HCT116 (cell line): ENCODE data around the gene PCSK6.

ENCODE experiments used
- EZH2 ChIP-seq: fragments of 200-600 bp; sonication (generic); IDR thresholded peaks from 2 replicates; pipeline ENCODE4 v1.6.1; 2017; ENCODE audit warnings: antibody characterized with exemption, mixed run types
- POLR2A ChIP-seq: IDR thresholded peaks from 2 replicates; pipeline ENCODE4 v1.7.0; 2011; ENCODE audit warnings: borderline replicate concordance; ENCODE audit not compliant: insufficient read depth, insufficient read length; ENCODE audit errors: extremely low read depth
- SP1 ChIP-seq: IDR thresholded peaks from 2 replicates; pipeline ENCODE4 v1.6.1; 2012; ENCODE audit warnings: low read depth
- TF ChIP-seq, protein P1 (sequence below), 3 experiments: fragments of 200-600 bp in 1 of 3; sonication (generic) in 1 of 3; IDR thresholded peaks in 2 of 3; conservative IDR thresholded peaks in 1 of 3; 2 replicates each; pipeline ENCODE4 v1.5.1; 2012 to 2017; ENCODE audit warnings: low read depth in 2 of 3, low read length in 2 of 3, antibody characterized with exemption in 1 of 3, borderline replicate concordance in 1 of 3, control low read depth in 1 of 3, mild to moderate bottlenecking in 1 of 3, mixed read lengths in 1 of 3, mixed run types in 1 of 3, moderate library complexity in 1 of 3; ENCODE audit not compliant: insufficient read depth in 1 of 3

- TF ChIP-seq SP1 (no peak), EZH2 (no peak), POLR2A (no peak)
- TF ChIP-seq, protein P1, sequence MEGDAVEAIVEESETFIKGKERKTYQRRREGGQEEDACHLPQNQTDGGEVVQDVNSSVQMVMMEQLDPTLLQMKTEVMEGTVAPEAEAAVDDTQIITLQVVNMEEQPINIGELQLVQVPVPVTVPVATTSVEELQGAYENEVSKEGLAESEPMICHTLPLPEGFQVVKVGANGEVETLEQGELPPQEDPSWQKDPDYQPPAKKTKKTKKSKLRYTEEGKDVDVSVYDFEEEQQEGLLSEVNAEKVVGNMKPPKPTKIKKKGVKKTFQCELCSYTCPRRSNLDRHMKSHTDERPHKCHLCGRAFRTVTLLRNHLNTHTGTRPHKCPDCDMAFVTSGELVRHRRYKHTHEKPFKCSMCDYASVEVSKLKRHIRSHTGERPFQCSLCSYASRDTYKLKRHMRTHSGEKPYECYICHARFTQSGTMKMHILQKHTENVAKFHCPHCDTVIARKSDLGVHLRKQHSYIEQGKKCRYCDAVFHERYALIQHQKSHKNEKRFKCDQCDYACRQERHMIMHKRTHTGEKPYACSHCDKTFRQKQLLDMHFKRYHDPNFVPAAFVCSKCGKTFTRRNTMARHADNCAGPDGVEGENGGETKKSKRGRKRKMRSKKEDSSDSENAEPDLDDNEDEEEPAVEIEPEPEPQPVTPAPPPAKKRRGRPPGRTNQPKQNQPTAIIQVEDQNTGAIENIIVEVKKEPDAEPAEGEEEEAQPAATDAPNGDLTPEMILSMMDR (IDR thresholded peaks at IDR 0.05 in 2 of 3, conservative IDR thresholded peaks at IDR 0.05 in 1 of 3; ENCODE audit: borderline replicate concordance in 1 of 3, insufficient read depth in 1 of 3, low read depth in 2 of 3, low read length in 2 of 3), result no peak
These were observed 111.2 kb downstream of the PCSK6 start for GRCh38 chr15:101378171-101378755.
